AG04450 (cell line): ENCODE data around the gene CCDC192. TPM values are rescaled to one million over a fixed set of nuclear protein-coding genes. Genes with fewer than 3 reads are reported as not detected.

Experiments used
- CTCF ChIA-PET: fragments of 300-600, 350-600 bp; formaldehyde crosslinking; extraction: SDS; loops from one replicate; lab custom pipeline; 2022; ENCODE audit warnings: antibody characterized with exemption, inconsistent platforms; lab: Charles Lee
- POLR2A ChIA-PET: fragments of 350-600 bp; formaldehyde crosslinking; extraction: SDS; loops from one replicate; lab custom pipeline; 2021; ENCODE audit warnings: antibody characterized with exemption, inconsistent platforms; lab: Yijun Ruan, JAX
- DNase-seq: peaks from one replicate; pipeline ENCODE4 v3.0.0-alpha.2; 2011; ENCODE audit warnings: low read depth, low spot score
- H3K27ac ChIP-seq: one replicate; pipeline ENCODE4 v1.5.1; 2012; ENCODE audit warnings: low read depth, low read length, control low read depth
- H3K27me3 ChIP-seq: one replicate; pipeline ENCODE4 v1.6.0; 2012; ENCODE audit warnings: low read length; ENCODE audit not compliant: control insufficient read depth, insufficient read depth
- H3K4me3 ChIP-seq: 2 replicates; pipeline ENCODE4 v1.5.1; 2011; ENCODE audit warnings: mild to moderate bottlenecking, low read depth, low read length, control low read depth
- H3K9me3 ChIP-seq: 2 replicates; pipeline ENCODE4 v1.5.1; 2012; ENCODE audit warnings: low read length; ENCODE audit not compliant: control insufficient read depth, insufficient read depth
- CTCF ChIP-seq: IDR thresholded peaks from 2 replicates; pipeline ENCODE4 v1.5.1; 2011; ENCODE audit warnings: low read depth, low read length, control low read depth, inconsistent platforms
- polyA plus RNA-seq: library from polyadenylated mRNA; depleted of rRNA; stranded (reverse); fragments of >200 nt; gene quantifications from 2 replicates; pipeline ENCODE4 v1.2.3, GENCODE V29; 2011

CCDC192 gene
- polyA plus RNA-seq, 1 experiment, result not detected

- Histone ChIP-seq H3K9me3 (no peaks in the 10 kb centered on the region), H3K27ac (no peak overlapping the region), H3K27me3 (no peaks in the 10 kb centered on the region), H3K4me3 (no peak overlapping the region)
- ChIA-PET CTCF (interaction anchor here (0.6 to 1.8 kb wide), 2 partner anchors 15 to 67 kb away, joined by 3 to 6 read pairs; no protein-coding TSS in a partner anchor), POLR2A (interaction anchor here (0.6 kb wide), 1 partner anchor 190 kb away, joined by 3 read pairs; no protein-coding TSS in a partner anchor)
- TF ChIP-seq CTCF, result no peak
- DNase-seq, result no peak
Measured at GRCh38 chr5:127893232-127893631, 190.0 kb downstream of the CCDC192 start.

DNA sequence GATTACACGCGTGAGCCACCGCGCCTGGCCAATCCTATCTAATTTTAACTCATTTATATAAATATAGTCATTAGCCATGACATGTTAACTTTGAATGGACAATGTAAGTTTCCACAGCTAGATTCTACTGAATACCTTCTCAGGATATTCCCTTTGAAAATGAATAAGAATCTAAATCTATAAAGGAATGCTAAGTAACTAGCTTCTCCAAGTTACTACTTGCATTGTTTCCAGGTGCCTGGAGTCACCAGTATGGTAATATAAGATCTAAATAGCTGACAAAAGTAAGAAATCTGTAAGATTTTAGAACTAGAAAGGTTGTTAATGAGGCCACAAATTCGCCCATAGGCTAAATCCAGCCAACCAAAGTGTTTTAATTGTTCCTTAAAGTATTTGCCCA, 191.3 kb downstream of the CCDC192 start:
- ChIA-PET POLR2A (no interaction called here), CTCF (interaction anchor here (0.6 kb wide), 1 partner anchor 139 kb away, joined by 3 read pairs; no protein-coding TSS in a partner anchor)
- no peak overlapping the region for H3K4me3 ChIP-seq

GRCh38 chr5:127898551-127899213, 195.5 kb downstream of the CCDC192 start:
- Histone ChIP-seq H3K4me3 (no peak overlapping the region), H3K27ac (no peak overlapping the region), H3K9me3 (no peaks in the 10 kb centered on the region), H3K27me3 (no peaks in the 10 kb centered on the region)
- 0 out of 2 replicates have a peak, but pooled peaks have one; percentile 11 for TF ChIP-seq CTCF
- ChIA-PET CTCF (interaction anchor here (0.8 to 1.5 kb wide), 7 partner anchors 10 to 337 kb away, joined by 3 to 5 read pairs (median 4); no protein-coding TSS in a partner anchor), POLR2A (no interaction called here)
- DNase-seq, result no peak

More for the DNA sequence above, 191.3 kb downstream of the CCDC192 start:
- no peak for TF ChIP-seq CTCF
- Histone ChIP-seq H3K9me3 (no peaks in the 10 kb centered on the region), H3K27me3 (no peaks in the 10 kb centered on the region), H3K27ac (no peak overlapping the region)
- DNase-seq, result no peak

DNA sequence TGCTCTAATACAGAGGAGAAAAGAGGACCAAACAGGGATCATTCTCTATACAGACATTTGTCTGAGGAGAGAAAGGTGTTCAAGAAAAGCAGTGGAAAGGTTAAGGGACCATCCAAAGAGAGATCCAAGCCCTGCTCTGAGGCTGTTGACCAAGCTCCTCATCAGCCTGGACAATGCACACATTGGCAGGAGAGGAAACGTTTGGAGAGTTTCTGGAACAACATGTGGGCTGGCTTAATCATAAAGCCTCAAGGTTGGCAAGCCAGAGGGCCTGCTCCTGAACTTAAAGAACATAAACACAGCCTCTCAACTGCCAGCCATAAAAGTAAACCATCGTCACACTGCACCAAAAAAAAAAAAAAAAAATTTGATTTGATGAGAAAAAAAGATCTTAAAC, 196.0 kb downstream of the CCDC192 start:
- no peak for TF ChIP-seq CTCF
- DNase-seq, result no peak
- CTCF ChIA-PET, result interaction anchor here (0.6 to 1.5 kb wide), 8 partner anchors 10 to 363 kb away, joined by 3 to 5 read pairs (median 4); no protein-coding TSS in a partner anchor
- no peaks in the 10 kb centered on the region for H3K9me3 ChIP-seq
- no peak overlapping the region for H3K27ac ChIP-seq
- H3K4me3 ChIP-seq, result no peak overlapping the region
- POLR2A ChIA-PET, result no interaction called here
- H3K27me3 ChIP-seq, result no peaks in the 10 kb centered on the region

- ChIA-PET CTCF (interaction anchor here (1.3 kb wide), 1 partner anchor 29 kb away, joined by 3 read pairs; no protein-coding TSS in a partner anchor), POLR2A (no interaction called here)
- Histone ChIP-seq H3K9me3 (no peaks in the 10 kb centered on the region), H3K4me3 (no peak overlapping the region), H3K27me3 (no peaks in the 10 kb centered on the region), H3K27ac (no peak overlapping the region)
- no peak for DNase-seq
- TF ChIP-seq CTCF, result no peak
Measured at GRCh38 chr5:127906562-127907204, 203.5 kb downstream of the CCDC192 start.
